ENCODE results near the gene LHFPL2.

LHFPL2 gene

DNA sequence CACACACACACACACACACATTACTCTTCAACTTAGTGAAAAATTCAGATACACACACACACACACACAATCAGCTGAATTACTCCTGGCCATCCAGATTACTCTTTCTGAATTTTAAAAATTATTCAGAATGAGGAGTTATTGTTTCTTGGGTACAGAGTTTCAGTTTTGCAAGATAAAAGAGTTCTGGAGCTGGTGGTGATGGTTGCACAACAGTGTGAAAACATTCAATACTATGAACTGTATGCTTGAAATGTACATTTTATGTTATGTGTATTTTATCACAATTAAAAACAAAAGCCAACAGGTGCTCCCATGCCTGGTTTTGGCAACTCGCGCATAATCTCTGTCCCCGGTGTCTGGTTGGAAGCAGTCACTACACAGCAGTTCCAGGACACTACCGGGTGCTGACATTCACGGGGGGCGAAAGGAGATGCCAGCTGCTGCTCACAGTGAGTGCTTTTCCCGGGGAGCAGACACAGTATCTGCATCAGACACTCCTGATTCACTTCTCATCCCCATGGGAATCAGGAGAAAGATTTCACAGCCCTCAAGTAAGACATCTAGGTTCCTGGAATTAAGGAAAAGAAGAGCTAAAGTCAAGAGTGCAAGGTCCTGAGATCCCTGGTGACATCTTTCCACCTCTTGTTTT is 55.7 kb downstream of the LHFPL2 start:
- no peak for DNase-seq

DNA sequence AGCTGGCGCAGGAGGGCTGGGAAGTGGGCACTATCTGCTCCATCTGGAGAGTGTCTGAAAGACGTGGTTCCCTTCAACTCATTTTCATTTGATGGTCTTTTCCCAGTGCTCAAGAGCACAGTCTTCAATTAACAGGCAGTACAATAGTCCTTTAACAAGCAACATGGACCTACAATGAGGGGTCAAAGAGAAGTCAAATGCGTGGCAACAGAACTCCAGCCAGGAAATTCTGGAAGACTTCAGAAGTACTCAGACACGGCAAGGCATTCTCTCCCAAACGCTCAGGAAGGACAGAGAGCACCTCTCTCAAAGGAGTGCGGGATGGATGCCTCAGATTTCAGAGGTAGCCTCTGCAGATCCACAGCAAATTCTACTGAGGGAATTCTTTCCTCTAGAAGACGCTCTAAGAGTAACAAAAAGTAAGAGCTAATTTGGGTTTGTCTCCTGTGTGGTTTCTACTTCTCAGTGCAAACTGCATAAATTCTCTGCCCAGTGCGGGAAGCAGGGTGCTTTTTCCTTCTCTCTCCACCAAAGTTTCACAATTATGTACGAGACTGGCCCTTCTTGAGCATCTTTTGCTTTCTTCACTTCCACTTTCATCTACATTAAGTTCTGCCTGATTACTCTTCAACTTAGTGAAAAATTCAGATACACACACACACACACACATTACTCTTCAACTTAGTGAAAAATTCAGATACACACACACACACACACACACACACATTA is 56.4 kb downstream of the LHFPL2 start:
- DNase-seq = no peak

DNA sequence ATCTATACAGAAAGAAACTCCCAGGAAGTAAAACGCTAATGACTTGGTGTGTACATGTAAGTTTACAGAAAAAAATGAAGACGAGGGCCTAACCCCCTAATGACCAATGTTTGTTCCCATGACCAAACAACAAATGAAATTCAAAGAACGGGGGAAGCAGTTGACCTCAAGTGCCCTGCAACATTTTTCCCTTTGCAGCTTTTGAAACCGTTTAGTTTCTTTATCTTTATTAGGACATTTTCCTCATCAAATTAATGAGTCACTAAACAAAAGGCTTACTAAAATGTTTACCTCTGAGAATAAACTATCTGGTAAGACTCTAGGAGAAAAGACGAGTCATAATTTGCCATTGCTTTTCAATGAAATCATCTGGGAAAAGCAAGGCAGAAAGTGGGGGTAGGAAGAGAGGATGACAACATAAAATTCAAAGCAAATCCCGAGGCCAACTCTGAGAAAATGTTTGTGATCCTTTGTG is 57.4 kb downstream of the LHFPL2 start:
- DNase-seq = no peak

DNA sequence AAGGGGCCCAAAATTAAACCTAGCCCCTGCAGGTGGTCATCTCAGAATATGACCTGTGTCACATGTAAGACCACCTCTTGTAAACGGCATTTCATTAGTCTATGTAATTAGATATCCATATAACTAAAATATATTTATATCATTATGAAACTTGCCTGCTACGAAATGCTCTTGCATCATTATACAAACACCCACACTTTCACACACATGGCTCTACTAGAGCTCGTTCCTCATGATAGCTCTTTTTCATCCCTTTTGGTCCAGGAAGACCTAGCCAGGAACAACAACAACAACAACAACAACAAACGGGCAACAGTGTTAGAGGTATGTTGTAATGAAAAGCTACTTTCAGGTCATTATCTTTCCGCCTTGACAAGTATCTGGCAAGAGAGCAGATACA is 58.6 kb downstream of the LHFPL2 start:
- DNase-seq = no peak

DNA sequence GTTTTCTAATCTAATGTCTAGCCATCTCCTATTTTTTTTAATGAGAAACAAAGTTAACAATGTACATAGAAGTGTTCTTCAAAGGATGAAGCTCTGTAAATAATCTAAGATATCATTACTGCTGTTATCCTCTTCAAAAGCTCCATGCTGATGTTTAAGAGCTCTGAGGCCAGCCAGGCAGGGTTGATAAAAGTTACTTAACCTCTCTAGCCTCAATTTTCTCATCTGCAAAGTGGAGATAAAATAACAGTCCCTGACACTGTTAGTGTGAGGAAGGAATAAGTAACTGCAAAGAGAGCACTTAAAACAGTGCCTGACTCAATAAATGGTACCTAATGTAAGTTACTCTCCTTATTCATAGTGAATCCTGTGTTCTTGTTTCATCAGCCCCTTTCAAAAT is 60.1 kb downstream of the LHFPL2 start:
- no peak for DNase-seq

DNA sequence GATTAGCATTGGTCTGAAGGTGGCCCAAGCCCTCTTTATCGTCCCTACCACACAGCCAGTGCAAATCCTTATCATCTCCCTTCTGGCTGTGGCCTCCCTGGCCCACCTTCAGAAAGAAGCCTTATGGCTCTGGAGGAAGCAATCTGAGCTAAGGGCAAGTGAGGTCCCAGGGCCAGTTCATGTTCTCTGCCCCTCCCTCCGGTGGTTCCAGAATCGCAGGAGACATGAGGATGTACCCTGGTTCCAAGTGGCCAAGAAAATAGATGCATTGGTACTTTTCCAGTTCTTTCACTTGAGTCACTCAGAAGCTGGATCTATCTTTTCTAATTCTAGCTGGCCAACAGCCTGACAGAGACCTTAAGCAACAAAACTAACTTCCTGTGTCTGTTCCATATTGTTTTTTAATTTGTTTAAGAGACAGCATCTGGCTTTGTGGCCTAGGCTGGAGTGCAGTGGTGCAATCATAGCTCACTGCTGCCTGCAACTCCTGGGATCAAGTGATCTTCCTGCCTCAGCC is 60.7 kb downstream of the LHFPL2 start:
- no peak for DNase-seq

DNA sequence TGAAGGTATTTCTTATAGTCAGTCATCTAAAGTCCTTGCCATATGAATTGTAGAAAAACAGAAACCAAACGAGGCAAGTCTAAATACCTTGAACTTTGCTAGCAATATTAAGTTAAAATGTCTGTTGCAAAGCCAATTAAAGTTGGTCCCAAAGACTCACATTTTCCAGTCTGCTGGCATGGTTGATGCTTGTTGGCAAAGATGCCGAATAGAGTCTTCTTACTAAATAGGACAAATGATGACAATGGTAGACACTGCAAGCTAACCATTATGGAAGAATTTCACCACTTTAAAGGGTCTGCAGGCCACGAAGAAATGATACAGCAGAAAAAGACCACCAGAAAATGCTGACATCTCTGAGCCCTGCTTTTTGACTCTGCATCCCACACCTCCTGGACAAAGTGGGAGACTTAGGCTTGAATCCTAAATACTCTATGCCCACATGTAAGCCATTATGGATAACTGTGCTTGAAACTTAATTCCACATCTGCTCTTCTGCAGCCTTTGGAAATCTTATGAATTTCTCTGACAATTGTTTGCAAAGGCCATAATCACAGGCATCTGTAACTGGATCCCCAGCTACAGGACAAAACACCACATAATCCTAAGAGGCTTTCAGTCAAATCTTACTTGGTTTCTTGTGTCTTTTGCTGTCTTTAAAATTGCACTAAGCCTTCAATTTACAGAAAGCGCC is 61.3 kb downstream of the LHFPL2 start:
- no peak for DNase-seq

DNA sequence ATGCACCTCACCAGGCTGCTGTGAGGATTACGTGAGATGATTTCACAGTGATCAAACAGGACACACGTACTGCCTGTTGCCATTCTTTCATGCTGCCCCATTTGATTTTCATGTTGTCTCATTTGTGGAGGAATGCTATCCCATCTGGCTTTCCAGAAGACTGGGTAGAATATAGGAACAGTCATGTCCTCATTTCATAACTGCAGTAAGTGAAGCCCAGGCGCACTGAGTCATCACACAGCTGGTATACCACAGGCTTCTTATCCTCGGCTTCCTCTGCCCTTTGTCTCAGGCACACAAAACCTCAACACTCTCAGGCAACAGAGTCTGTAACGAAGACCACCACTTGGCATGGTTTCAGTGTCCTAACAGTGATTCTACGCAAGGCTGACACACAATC is 62.3 kb downstream of the LHFPL2 start:
- no peak for DNase-seq

DNA sequence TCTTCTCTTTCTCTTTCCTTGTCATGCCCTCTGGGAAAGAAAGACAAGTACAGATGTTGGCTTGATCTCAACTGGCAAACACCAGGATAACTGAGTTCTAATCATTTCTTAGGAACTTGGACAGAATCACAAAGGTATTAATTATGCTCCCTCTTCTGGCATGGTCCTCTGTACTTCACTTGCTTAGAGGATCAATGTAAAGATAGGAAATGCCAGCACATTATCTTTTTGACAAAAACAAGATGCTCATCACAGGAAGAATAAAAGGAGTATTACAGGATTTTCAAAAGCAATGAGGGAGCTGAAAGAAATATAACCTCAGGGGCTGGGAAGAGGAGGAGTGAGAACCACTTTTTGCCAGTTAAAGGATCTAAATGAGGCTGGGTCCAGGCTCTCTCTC is 70.6 kb downstream of the LHFPL2 start:
- DNase-seq = no peak

DNA sequence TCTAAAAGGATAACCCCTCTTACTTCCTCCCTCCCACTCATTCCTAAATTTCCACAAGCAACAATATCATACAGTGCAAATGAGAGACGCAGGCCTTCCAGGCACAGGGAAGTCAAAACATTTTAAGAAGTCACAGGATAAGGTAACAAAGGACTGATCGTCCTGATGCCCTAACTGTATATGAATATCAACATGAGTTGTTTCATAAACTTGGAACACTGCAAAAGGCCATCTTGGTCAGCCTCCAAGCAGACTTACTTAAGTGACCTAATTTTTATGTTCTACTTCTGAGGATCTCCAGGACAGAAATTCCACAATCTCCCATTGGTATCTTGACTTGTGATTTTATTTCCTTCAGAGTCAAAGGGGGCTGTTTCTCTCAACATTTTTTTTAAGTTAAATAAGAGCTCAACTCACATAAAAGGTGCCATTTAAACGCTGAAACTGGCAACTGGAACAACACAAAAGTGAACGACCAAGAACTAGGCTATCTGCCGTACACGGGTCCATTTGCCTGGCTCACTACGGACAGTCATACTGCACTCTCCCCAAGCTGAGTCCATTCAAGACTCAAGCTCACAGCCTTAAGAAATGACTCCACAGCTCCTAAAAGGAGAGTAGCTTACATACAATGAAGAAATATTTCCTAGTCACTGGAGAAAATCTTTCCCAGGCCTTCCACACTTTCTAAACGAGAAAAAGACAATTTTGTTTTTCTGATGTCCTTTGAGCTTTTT is 71.3 kb downstream of the LHFPL2 start:
- no peak for DNase-seq

DNA sequence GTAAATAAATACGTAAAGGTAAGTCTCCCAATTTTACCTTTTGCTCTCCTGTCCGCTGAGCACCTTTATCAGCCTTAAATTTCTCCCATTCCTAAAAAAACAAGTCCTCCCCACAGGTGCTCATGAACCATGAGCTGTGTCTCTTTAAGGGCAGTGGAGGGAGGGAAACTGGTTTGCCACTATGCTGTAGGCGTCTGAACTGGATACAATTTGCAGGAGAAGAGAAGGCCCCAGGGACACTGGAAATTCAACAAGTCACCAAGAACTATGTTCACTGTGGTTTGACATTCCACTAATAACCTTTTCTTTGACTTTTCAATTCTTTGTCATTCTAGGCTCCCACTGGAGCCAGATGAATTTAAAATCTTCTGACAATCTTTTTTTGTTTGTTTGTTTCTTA is 72.2 kb downstream of the LHFPL2 start:
- DNase-seq = no peak

DNA sequence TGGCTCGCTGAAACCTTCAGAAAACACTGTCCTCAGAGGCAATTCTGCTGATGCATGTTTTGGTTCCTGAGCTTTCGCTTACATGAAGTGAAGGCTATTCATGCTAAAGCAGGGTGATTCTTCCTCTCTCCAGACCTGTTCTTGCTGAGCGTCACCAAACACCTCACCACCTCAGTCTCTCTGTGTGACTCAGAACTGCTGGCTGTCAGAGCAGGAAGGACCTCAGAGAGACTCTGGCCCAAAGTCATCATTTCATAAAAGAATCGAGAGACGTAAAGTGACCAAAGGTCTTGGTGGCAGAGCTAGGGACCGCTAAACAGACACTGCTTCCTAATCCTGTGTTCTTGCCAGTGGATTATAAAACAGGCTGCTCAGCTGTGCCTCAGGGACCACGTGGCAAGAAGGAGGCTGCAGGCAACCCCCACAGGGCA is 73.8 kb downstream of the LHFPL2 start:
- no peak for DNase-seq

DNA sequence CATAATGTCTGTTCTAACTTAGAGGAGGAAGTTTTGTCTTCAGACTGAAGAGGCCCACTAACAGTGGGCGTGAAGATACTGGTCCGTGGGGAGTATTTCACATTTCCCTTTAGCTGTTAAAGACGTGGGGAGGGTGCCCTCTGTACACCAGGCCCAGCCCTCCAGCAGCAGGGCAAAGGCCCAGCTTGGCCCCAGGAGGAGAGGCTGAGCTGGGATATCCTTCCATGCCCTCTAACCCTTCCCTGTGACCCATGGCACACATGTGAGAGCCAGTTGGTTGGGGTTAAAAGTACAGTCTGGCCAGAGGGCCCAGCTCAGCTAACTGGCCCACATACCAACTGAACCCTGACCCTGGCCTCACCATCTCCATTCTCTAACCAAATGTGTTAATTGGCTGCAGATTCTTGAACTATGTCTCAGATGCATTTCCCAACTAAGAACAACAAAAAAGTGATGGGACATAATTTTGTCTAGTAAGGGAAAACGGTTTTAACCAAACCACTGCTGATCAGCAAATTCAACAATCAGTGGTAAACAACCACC is 74.4 kb downstream of the LHFPL2 start:
- no peak for DNase-seq

DNA sequence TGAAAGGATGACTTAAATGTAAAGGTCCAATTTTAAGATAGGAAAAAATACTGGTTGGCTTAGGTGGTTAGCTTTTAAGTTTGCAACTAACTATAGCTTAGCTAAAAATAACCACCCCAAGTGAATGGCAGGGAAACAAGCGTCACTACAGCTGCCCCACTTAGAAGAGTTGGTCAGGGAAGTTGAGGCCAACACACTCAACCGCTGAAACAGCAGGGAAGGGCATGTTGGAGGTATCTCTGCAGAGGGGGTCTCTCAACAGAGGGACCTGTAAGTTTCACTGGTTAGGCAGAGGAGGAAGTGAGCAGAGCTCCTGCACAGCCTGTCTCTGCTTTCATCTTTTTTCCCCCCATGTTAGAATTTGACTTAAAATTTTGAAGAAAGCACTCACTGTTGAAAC is 75.3 kb downstream of the LHFPL2 start:
- no peak for DNase-seq

DNA sequence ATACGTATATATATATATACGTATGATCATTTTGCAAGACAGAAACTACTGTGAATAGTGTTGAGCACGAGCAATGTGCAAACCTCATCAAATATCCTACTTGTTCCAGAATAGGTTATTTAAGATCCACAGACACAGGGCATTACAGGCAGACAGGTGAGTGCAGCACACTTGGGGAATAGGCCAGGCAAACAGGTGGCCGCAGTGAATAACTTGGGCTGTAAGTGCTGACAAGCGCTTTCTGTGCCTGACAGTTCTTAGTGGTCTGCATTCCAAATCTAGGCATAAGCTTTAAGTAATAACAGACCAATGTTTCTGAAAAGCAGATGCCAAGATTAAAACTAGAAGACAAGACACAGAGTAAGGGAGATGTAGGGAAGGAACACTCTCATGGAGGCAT is 77.9 kb downstream of the LHFPL2 start:
- DNase-seq = no peak

DNA sequence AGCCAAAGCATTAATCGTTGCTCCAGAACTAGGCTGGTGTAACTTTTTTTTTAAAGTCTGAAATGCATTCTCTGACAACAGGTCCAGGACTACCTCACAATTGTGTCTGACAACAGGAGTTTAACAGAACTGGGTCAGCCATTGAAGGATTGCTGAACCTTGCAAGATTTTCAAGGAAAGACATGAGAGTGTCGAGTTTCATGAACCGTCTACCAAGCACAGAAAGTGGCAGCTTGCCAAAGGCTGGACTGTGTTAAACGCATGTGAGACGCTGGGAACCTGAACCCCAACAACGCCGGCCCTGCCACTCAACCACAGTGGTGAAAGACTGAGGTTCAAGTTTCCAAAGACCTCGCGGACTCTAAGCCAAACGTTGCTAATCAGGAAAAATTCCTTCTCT is 79.1 kb downstream of the LHFPL2 start:
- DNase-seq = no peak

DNA sequence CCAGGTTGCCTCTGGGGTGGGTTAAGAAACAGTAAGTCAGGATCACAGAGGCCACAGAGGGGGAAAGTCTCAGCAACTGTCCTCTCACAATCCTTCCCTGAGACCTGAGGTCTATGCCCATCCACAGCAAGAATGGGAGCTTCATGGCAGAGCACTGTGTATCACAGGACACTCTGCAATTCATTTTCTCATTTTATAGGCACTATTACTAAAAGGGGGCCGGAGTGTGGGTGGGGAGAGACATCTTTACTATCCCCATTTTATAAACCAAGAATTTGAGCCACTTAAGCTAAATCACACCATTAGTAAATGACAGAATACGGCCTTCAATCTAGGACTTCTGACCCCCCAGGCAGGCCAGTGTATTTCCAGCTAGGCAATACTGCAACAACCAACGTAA is 79.9 kb downstream of the LHFPL2 start:
- DNase-seq = no peak

DNA sequence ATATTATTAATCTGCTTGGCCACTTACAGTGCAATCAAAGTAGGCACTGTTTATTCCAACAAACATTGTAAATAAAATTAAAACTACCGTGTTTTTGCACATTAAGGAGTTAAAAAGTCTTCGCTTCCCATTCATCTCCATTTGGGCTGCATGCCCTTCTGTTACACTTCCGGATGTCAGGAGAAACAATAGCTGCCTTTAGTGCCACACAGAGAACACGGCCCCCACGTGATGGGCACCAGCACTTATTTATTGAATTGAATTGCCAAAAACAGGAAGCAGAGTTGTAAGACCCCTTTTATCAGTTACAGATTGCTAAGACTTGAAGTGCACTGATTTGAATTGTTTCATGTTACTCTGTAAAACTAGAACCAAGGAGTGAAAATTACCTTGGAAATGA is 80.4 kb downstream of the LHFPL2 start:
- no peak for DNase-seq

DNA sequence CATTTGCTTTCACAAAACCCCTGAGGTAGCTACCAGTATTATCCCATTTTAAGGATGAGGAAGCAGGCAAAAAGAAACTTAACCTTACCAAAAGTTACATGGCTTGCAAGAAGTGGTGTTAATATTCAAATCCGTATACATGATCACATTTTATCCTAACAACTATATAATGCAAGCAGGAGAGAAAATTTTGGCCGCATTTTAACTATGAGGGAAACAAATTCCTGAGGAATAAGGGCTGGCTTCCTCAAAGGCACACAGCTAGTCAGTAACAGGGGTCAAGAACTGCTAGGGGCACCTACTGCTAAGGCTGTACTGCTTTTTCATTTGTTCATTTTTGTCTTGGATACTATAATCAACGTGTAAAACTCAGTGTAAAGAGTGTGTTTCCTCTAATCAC is 81.0 kb downstream of the LHFPL2 start:
- no peak for DNase-seq

DNA sequence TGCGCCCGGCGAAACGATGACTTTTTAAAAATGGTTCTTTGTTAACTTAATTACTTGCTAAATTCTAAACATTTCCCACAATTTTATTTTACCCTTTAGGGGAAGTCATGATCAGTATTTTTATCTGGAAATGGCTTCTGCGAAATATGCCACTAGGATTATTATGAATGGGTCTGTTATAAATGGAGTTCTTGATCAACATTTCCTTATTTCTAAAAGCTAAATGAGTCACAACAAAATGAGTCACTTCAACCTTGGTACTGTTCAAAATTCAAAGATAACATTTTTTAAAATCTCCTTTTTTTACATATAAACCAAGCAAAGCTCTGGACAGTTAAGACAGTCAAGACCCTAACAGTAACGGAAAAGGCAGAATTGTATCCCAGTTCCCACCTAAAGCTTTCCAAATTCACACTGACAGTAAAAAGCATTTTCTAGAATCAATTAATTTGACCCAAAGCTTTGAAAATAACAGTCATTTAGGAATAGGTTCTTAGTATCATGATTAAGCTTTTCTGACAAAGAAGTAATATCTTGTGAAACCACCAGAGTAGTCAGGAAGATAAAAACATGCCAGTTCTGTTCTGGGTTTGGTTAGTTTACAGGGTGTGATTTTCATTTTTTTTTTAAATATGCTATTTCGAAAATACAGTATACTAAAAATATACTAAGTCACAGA is 81.7 kb downstream of the LHFPL2 start:
- DNase-seq = no peak

DNA sequence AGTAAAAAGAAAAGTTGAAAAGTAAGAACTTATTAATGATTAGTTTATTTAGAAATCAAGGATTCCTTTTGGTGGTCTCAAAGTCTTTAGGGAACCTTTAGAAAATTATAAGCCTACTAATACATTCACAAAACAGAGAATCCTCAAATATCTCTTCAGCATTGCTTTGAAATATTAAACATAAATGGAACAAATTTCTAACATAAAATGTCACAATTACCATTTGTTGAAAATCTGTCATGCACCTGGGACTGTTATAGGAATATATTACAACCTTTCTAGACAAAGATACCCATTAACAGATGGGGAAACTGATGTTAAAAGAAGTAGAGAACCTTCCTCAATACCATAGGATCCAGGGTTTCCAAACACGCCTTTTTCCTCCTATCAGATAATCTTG is 83.2 kb downstream of the LHFPL2 start:
- DNase-seq = no peak

DNA sequence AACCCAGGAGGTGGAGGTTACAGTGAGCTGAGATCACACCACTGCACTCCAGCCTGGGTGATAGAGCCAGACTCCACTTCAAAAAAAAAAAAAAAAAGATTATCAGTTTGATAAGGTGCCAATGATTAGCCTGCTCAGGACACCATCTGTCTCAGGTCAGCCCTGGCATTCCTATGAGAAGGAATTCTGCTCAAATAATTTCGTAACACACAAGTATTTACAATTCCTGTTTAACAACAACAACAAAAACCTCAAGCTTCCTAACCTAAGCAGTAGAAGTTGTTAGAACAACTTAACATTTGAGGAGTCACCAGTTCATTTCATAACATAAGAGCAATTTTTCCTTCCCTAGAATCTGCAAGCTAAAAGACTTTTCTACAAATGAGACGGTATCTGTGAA is 85.0 kb downstream of the LHFPL2 start:
- no peak for DNase-seq
